ENCODE measurements around the gene CASP2. TPM values are rescaled to one million over a fixed set of nuclear protein-coding genes. Genes with fewer than 3 reads are reported as not detected.

Gene CASP2
- polyA plus RNA-seq (2014; cell fraction: cytosol; rRNA removed), result 9.4 and 9.9 TPM in 2 replicates
- polyA plus RNA-seq (2014; cell fraction: nucleus; rRNA removed), result 13.1 and 18.8 TPM in 2 replicates

- peak; percentile 91 for DNase-seq (ENCODE audit: low spot score)
Measured at GRCh38 chr7:143287935-143288826, at the start of gene CASP2. Gene CASP2, plus strand, starts transcription at chr7:143288351. Its CDS starts 105 bp downstream, at chr7:143288456.

GRCh38 chr7:143239813-143240212 is 48.3 kb upstream of the CASP2 start:
- DNase-seq (ENCODE audit: low spot score), result no peak

- DNase-seq (ENCODE audit: low spot score), result peak; percentile 78
Measured at GRCh38 chr7:143240291-143241168, 47.6 kb upstream of the CASP2 start.

GRCh38 chr7:143242306-143242705 is 45.8 kb upstream of the CASP2 start:
- DNase-seq (ENCODE audit: low spot score), result no peak

- no peak for DNase-seq (ENCODE audit: low spot score)
Measured at GRCh38 chr7:143243111-143243510, 45.0 kb upstream of the CASP2 start.

- DNase-seq (ENCODE audit: low spot score), result no peak
Measured at GRCh38 chr7:143243614-143244013, 44.5 kb upstream of the CASP2 start.

GRCh38 chr7:143244321-143244720 is 43.8 kb upstream of the CASP2 start:
- DNase-seq (ENCODE audit: low spot score), result no peak

- DNase-seq (ENCODE audit: low spot score), result no peak
Measured at GRCh38 chr7:143245123-143245522, 43.0 kb upstream of the CASP2 start.

GRCh38 chr7:143247372-143247771 is 40.8 kb upstream of the CASP2 start:
- DNase-seq (ENCODE audit: low spot score), result no peak

GRCh38 chr7:143248761-143249354 is 39.3 kb upstream of the CASP2 start:
- DNase-seq (ENCODE audit: low spot score), result no peak

GRCh38 chr7:143250199-143250598 is 38.0 kb upstream of the CASP2 start:
- no peak for DNase-seq (ENCODE audit: low spot score)

GRCh38 chr7:143250822-143251221 is 37.3 kb upstream of the CASP2 start:
- no peak for DNase-seq (ENCODE audit: low spot score)

GRCh38 chr7:143252006-143252405 is 36.1 kb upstream of the CASP2 start:
- DNase-seq (ENCODE audit: low spot score), result no peak

- DNase-seq (ENCODE audit: low spot score), result no peak
Measured at GRCh38 chr7:143255564-143255963, 32.6 kb upstream of the CASP2 start.

GRCh38 chr7:143256325-143256724 is 31.8 kb upstream of the CASP2 start:
- DNase-seq (ENCODE audit: low spot score), result no peak

GRCh38 chr7:143256932-143257331 is 31.2 kb upstream of the CASP2 start:
- no peak for DNase-seq (ENCODE audit: low spot score)

GRCh38 chr7:143257501-143257900 is 30.6 kb upstream of the CASP2 start:
- no peak for DNase-seq (ENCODE audit: low spot score)

- DNase-seq (ENCODE audit: low spot score), result no peak
Measured at GRCh38 chr7:143258831-143259230, 29.3 kb upstream of the CASP2 start.

GRCh38 chr7:143259765-143260164 is 28.4 kb upstream of the CASP2 start:
- DNase-seq (ENCODE audit: low spot score), result no peak

GRCh38 chr7:143261901-143262300 is 26.2 kb upstream of the CASP2 start:
- no peak for DNase-seq (ENCODE audit: low spot score)

GRCh38 chr7:143263266-143264195 is 24.6 kb upstream of the CASP2 start, which contains the start of gene GSTK1:
Gene GSTK1, plus strand, starts transcription at chr7:143263441. Its CDS starts 73 bp downstream, at chr7:143263514.
- DNase-seq (ENCODE audit: low spot score), result peak; percentile 67

All from SK-N-DZ (cell line).